Gastrocnemius medialis (tissue), 4 donors: ENCODE results near the gene AVEN.
"Not testable (repeated sequence)": the region's sequence is repeated elsewhere in the genome, so short reads cannot be mapped to it uniquely, and the experiment has no call there.

Experiments
- CTCF ChIP-seq, 5 experiments: fragments of 450-650 bp in 3 of 5; fragments of 200-600 bp in 2 of 5; sonication (generic) in 2 of 5; IDR thresholded peaks in 4 of 5; conservative IDR thresholded peaks in 1 of 5; 1 replicate in 4 of 5; 2 replicates in 1 of 5; pipeline ENCODE4 v1.5.1; 2016 to 2019; ENCODE audit warnings: antibody characterized with exemption in 5 of 5, mild to moderate bottlenecking in 3 of 5, moderate library complexity in 3 of 5
- POLR2A ChIP-seq, 2 donors: fragments of 450-650 bp; IDR thresholded peaks; one replicate each; pipeline ENCODE4 v1.6.1; 2017; ENCODE audit warnings: antibody characterized with exemption in 2 of 2, mild to moderate bottlenecking in 2 of 2, moderate library complexity in 2 of 2

- TF ChIP-seq CTCF (IDR thresholded peaks at IDR 0.05 in 4 of 5, conservative IDR thresholded peaks at IDR 0.05 in 1 of 5); POLR2A (IDR thresholded peaks at IDR 0.05): not testable (repeated sequence)
Observed at GRCh38 chr15:34050385-34050784, 11.4 kb upstream of the AVEN start.
